ENCODE data around the gene PRPF38B.

DNA sequence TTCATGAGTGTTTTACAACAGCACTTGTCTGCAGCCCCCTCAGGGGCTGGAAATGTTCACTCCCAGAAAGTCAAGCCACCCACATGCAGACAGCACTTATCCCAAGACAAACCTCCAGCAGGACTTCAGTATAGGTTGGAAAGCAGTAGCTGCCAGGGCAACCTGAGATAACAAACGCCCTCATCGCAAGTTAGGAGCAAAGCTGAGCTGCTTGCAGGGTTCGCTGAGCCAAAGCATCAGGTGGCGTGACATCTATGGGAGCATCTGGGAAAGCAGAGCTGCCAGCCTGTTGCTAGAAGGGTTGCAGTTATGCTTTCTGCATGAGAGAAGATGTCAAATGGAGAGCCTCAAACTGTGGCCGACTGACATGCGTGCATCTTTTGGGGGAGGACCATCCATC is 50.1 kb downstream of the PRPF38B start:
- TF ChIP-seq, protein P1, sequence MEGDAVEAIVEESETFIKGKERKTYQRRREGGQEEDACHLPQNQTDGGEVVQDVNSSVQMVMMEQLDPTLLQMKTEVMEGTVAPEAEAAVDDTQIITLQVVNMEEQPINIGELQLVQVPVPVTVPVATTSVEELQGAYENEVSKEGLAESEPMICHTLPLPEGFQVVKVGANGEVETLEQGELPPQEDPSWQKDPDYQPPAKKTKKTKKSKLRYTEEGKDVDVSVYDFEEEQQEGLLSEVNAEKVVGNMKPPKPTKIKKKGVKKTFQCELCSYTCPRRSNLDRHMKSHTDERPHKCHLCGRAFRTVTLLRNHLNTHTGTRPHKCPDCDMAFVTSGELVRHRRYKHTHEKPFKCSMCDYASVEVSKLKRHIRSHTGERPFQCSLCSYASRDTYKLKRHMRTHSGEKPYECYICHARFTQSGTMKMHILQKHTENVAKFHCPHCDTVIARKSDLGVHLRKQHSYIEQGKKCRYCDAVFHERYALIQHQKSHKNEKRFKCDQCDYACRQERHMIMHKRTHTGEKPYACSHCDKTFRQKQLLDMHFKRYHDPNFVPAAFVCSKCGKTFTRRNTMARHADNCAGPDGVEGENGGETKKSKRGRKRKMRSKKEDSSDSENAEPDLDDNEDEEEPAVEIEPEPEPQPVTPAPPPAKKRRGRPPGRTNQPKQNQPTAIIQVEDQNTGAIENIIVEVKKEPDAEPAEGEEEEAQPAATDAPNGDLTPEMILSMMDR (IDR thresholded peaks at IDR 0.05; ENCODE audit: low read length): no peak
- no peak for TF ChIP-seq EZH2 (optimal IDR thresholded peaks at IDR 0.05; ENCODE audit: low read depth, low read length)
- no peak for TF ChIP-seq EZH2phosphoT487 (IDR thresholded peaks at IDR 0.05; ENCODE audit: low read length)

Data from MM.1S (cell line).